Measurements from ENCODE around the gene MBP. TPM values are rescaled to one million over a fixed set of nuclear protein-coding genes. Genes with fewer than 3 reads are reported as not detected.

MBP gene
- total RNA-seq, 1 experiment from 2014 or later, result 31.6 TPM

GRCh38 chr18:77062518-77063003, 70.0 kb downstream of the MBP start:
- intact Hi-C loops (cut with micrococcal nuclease), result no loop called here
- Mint-ChIP-seq H3K27ac (ENCODE audit: low read depth, unreplicated experiment) (no peak overlapping the region), H3K36me3 (ENCODE audit: insufficient read depth, unreplicated experiment) (peaks cover 18% of the 10 kb centered on the region), H3K27me3 (ENCODE audit: insufficient read depth, unreplicated experiment) (no peaks in the 10 kb centered on the region), H3K9me3 (ENCODE audit: unreplicated experiment) (no peaks in the 10 kb centered on the region), H3K4me3 (ENCODE audit: unreplicated experiment) (no peak overlapping the region), H3K4me1 (ENCODE audit: insufficient read depth, unreplicated experiment) (peaks cover 25% of the 10 kb centered on the region)
- no peak for DNase-seq (ENCODE audit: unreplicated experiment)
- CTCF ChIA-PET, result interaction anchor here (1.1 to 1.3 kb wide), 2 partner anchors 79 to 260 kb away, joined by 3 to 4 read pairs; no protein-coding TSS in a partner anchor
- POLR2A ChIA-PET, result interaction anchor here (1.0 kb wide), 1 partner anchor 22 kb away, joined by 3 read pairs; no protein-coding TSS in a partner anchor
- no TSS peak for BruUV-seq (replicated peaks)
- TF ChIP-seq, protein P1, sequence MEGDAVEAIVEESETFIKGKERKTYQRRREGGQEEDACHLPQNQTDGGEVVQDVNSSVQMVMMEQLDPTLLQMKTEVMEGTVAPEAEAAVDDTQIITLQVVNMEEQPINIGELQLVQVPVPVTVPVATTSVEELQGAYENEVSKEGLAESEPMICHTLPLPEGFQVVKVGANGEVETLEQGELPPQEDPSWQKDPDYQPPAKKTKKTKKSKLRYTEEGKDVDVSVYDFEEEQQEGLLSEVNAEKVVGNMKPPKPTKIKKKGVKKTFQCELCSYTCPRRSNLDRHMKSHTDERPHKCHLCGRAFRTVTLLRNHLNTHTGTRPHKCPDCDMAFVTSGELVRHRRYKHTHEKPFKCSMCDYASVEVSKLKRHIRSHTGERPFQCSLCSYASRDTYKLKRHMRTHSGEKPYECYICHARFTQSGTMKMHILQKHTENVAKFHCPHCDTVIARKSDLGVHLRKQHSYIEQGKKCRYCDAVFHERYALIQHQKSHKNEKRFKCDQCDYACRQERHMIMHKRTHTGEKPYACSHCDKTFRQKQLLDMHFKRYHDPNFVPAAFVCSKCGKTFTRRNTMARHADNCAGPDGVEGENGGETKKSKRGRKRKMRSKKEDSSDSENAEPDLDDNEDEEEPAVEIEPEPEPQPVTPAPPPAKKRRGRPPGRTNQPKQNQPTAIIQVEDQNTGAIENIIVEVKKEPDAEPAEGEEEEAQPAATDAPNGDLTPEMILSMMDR (IDR thresholded peaks at IDR 0.05; ENCODE audit: unreplicated experiment), result no peak

DNA sequence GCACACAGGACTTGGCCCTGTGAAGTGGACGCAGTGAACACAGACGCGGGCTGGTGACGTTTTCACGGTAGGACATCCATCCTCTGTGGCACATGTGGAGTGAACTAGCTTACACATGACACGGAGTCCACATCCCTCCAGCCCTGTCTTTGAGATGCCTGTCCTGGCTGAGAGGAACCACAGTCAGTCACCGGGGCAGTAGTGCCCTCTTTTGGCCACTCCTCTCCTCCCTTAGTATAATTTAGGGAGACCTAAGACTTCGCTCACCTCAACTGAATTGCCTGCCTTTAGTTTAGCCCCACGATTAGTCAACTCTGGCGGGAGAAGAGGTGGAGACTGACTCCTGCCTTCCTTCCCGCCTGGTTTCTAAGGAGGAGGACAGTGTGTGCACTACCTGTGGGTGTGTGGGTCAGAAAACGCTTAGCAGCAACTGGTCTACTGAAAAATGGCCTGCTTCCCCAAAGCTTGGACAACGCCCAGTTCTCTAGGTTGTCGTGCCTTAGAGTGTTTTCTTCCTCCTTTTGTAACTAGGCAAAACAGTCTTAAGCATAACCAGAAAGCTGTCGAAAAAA, 70.6 kb downstream of the MBP start:
- no TSS peak for BruUV-seq (replicated peaks)
- intact Hi-C loops (cut with micrococcal nuclease), result no loop called here
- Mint-ChIP-seq H3K27me3 (ENCODE audit: insufficient read depth, unreplicated experiment) (no peaks in the 10 kb centered on the region), H3K4me3 (ENCODE audit: unreplicated experiment) (no peak overlapping the region), H3K9me3 (ENCODE audit: unreplicated experiment) (no peaks in the 10 kb centered on the region), H3K27ac (ENCODE audit: low read depth, unreplicated experiment) (no peak overlapping the region), H3K36me3 (ENCODE audit: insufficient read depth, unreplicated experiment) (peaks cover 18% of the 10 kb centered on the region), H3K4me1 (ENCODE audit: insufficient read depth, unreplicated experiment) (peaks cover 20% of the 10 kb centered on the region)
- TF ChIP-seq, protein P1 (IDR thresholded peaks at IDR 0.05; ENCODE audit: unreplicated experiment), result no peak
- ChIA-PET CTCF (interaction anchor here (0.8 to 1.3 kb wide), 3 partner anchors 10 to 95 kb away, joined by 3 to 4 read pairs (median 4); no protein-coding TSS in a partner anchor), POLR2A (no interaction called here)
- no peak for DNase-seq (ENCODE audit: unreplicated experiment)

DNA sequence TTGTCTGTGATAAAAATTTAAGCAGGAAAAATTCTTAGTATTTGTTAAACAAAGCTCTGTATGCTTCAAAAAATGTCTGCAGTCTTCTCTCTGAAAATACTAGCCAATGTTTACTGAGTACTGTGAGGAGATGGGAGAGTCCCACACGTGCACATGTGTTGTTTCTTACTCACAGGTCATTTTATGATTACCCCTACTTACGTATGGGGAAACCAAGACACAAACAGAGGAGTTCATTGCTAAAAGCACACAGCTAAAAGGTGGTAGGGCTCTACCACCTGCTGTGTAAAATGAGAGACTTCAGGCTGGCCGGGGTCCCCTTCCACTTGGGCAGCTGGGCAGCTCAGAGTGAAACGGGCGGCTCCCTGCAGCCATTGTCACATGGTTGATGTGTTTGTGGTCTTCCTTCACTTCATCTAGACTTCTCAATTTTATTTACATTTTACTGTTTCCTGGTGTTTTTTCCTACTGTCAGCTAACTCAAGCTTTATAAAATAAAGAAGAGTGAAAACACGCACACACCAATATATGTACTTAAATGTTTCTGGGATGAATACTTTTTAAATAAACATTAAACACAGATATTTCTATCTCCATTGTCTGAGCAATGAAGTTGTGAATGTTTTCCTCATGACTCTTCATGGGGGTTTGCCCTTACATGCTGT, 71.2 kb downstream of the MBP start:
- no peak overlapping the region for H3K27ac Mint-ChIP-seq (ENCODE audit: low read depth, unreplicated experiment)
- DNase-seq (ENCODE audit: unreplicated experiment), result no peak
- ChIA-PET POLR2A (no interaction called here), CTCF (interaction anchor here (0.6 to 1.3 kb wide), 6 partner anchors 10 to 258 kb away, joined by 3 to 4 read pairs (median 4); no protein-coding TSS in a partner anchor)
- peaks cover 18% of the 10 kb centered on the region for H3K4me1 Mint-ChIP-seq (ENCODE audit: insufficient read depth, unreplicated experiment)
- peaks cover 18% of the 10 kb centered on the region for H3K36me3 Mint-ChIP-seq (ENCODE audit: insufficient read depth, unreplicated experiment)
- no peak overlapping the region for H3K4me3 Mint-ChIP-seq (ENCODE audit: unreplicated experiment)
- TF ChIP-seq, protein P1 (IDR thresholded peaks at IDR 0.05; ENCODE audit: unreplicated experiment), result no peak
- intact Hi-C loops (cut with micrococcal nuclease), result no loop called here
- H3K27me3 Mint-ChIP-seq (ENCODE audit: insufficient read depth, unreplicated experiment), result no peaks in the 10 kb centered on the region
- no TSS peak for BruUV-seq (replicated peaks)
- no peaks in the 10 kb centered on the region for H3K9me3 Mint-ChIP-seq (ENCODE audit: unreplicated experiment)

GRCh38 chr18:77060151-77060550, 72.4 kb downstream of the MBP start:
- Mint-ChIP-seq H3K27ac (ENCODE audit: low read depth, unreplicated experiment) (no peak overlapping the region), H3K9me3 (ENCODE audit: unreplicated experiment) (no peaks in the 10 kb centered on the region), H3K4me3 (ENCODE audit: unreplicated experiment) (no peak overlapping the region), H3K36me3 (ENCODE audit: insufficient read depth, unreplicated experiment) (peaks cover 18% of the 10 kb centered on the region), H3K4me1 (ENCODE audit: insufficient read depth, unreplicated experiment) (peaks cover 10% of the 10 kb centered on the region), H3K27me3 (ENCODE audit: insufficient read depth, unreplicated experiment) (no peaks in the 10 kb centered on the region)
- BruUV-seq (replicated peaks), result no TSS peak
- ChIA-PET POLR2A (no interaction called here), CTCF (interaction anchor here (1.2 kb wide), 1 partner anchor 257 kb away, joined by 4 read pairs; no protein-coding TSS in a partner anchor)
- no peak for DNase-seq (ENCODE audit: unreplicated experiment)
- TF ChIP-seq, protein P1 (IDR thresholded peaks at IDR 0.05; ENCODE audit: unreplicated experiment), result no peak
- intact Hi-C loops (cut with micrococcal nuclease), result no loop called here
